Fibroblast of the conjunctiva (primary cell): ENCODE results near the gene JDP2.
A peak's percentile ranks its signal among the peaks of the same experiment; 100 is the strongest.

Experiments
- DNase-seq: peaks from one replicate; pipeline ENCODE4 v3.0.0-alpha.2; 2010; ENCODE audit warnings: low read depth

JDP2 gene

GRCh38 chr14:75409316-75410205 lies 18.3 kb upstream of the JDP2 start:
- no peak for DNase-seq

GRCh38 chr14:75411214-75411540 lies 16.6 kb upstream of the JDP2 start:
- DNase-seq, result no peak

- no peak for DNase-seq
Observed at GRCh38 chr14:75413013-75413412, 14.8 kb upstream of the JDP2 start.

GRCh38 chr14:75417674-75418073 lies 10.1 kb upstream of the JDP2 start:
- peak; percentile 44 for DNase-seq

- DNase-seq, result no peak
Observed at GRCh38 chr14:75418850-75419768, 8.7 kb upstream of the JDP2 start.

GRCh38 chr14:75422169-75422568 lies 5.7 kb upstream of the JDP2 start:
- DNase-seq, result no peak

GRCh38 chr14:75424496-75424895 lies 3.3 kb upstream of the JDP2 start:
- no peak for DNase-seq

GRCh38 chr14:75425446-75425845 lies 2.4 kb upstream of the JDP2 start:
- DNase-seq, result no peak

- DNase-seq, result no peak
Observed at GRCh38 chr14:75426332-75427125, 1.3 kb upstream of the JDP2 start.

GRCh38 chr14:75427126-75427481 lies 718 bp upstream of the JDP2 start:
- no peak for DNase-seq

GRCh38 chr14:75428230-75429104 lies 645 bp downstream of the JDP2 start:
- DNase-seq, result no peak

GRCh38 chr14:75429562-75429961 lies 1.7 kb downstream of the JDP2 start:
- no peak for DNase-seq

GRCh38 chr14:75430116-75430515 lies 2.3 kb downstream of the JDP2 start:
- peak; percentile 20 for DNase-seq

- peak; percentile 84 for DNase-seq
Observed at GRCh38 chr14:75430526-75430925, 2.7 kb downstream of the JDP2 start.

- no peak for DNase-seq
Observed at GRCh38 chr14:75430976-75431375, 3.2 kb downstream of the JDP2 start.

- DNase-seq, result no peak
Observed at GRCh38 chr14:75431827-75432226, 4.0 kb downstream of the JDP2 start.

- DNase-seq, result no peak
Observed at GRCh38 chr14:75432411-75432810, 4.6 kb downstream of the JDP2 start.

GRCh38 chr14:75433631-75434071 lies 5.8 kb downstream of the JDP2 start:
- no peak for DNase-seq

GRCh38 chr14:75434138-75434889 lies 6.5 kb downstream of the JDP2 start:
- DNase-seq, result no peak

- DNase-seq, result no peak
Observed at GRCh38 chr14:75434890-75435248, 7.0 kb downstream of the JDP2 start.

GRCh38 chr14:75435473-75435872 lies 7.7 kb downstream of the JDP2 start:
- no peak for DNase-seq
